Progenitor cell of endocrine pancreas (in vitro differentiated cells): Measurements from ENCODE around the gene ZNF784. TPM values are rescaled to one million over a fixed set of nuclear protein-coding genes. Genes with fewer than 3 reads are reported as not detected.

Experiments used
- DNase-seq: peaks from one replicate; pipeline ENCODE4 v3.0.0; 2021; ENCODE audit warnings: low spot score; ENCODE audit not compliant: unreplicated experiment
- H3K27ac Mint-ChIP-seq: 2 replicates; pipeline ENCODE4 v1.8.0; 2021; ENCODE audit warnings: mild to moderate bottlenecking, moderate library complexity, mixed read lengths
- H3K27me3 Mint-ChIP-seq: 2 replicates; pipeline ENCODE4 v1.8.0; 2021; ENCODE audit warnings: mixed read lengths
- H3K36me3 Mint-ChIP-seq: 2 replicates; pipeline ENCODE4 v1.8.0; 2022; ENCODE audit warnings: mixed read lengths; ENCODE audit not compliant: insufficient read depth
- H3K4me1 Mint-ChIP-seq: 2 replicates; pipeline ENCODE4 v1.8.0; 2021; ENCODE audit warnings: low read depth, mixed read lengths
- H3K4me3 Mint-ChIP-seq: 2 replicates; pipeline ENCODE4 v1.8.0; 2021; ENCODE audit warnings: low read depth, mild to moderate bottlenecking, moderate library complexity, mixed read lengths
- H3K9me3 Mint-ChIP-seq: 2 replicates; pipeline ENCODE4 v1.8.0; 2021; ENCODE audit warnings: low read depth, mixed read lengths
- total RNA-seq: library from RNA; stranded (reverse); gene quantifications from 2 replicates; pipeline ENCODE4 v1.2.1, GENCODE V29; 2021
- TF ChIP-seq, protein P1 (sequence below): fragments of 200-600 bp; sonication (generic); IDR thresholded peaks from one replicate; pipeline ENCODE4 v1.5.0; 2021; ENCODE audit warnings: antibody characterized with exemption, mild to moderate bottlenecking; ENCODE audit not compliant: unreplicated experiment

The ZNF784 gene
- total RNA-seq, 1 donor from 2014 or later, result 15.3 TPM

DNA sequence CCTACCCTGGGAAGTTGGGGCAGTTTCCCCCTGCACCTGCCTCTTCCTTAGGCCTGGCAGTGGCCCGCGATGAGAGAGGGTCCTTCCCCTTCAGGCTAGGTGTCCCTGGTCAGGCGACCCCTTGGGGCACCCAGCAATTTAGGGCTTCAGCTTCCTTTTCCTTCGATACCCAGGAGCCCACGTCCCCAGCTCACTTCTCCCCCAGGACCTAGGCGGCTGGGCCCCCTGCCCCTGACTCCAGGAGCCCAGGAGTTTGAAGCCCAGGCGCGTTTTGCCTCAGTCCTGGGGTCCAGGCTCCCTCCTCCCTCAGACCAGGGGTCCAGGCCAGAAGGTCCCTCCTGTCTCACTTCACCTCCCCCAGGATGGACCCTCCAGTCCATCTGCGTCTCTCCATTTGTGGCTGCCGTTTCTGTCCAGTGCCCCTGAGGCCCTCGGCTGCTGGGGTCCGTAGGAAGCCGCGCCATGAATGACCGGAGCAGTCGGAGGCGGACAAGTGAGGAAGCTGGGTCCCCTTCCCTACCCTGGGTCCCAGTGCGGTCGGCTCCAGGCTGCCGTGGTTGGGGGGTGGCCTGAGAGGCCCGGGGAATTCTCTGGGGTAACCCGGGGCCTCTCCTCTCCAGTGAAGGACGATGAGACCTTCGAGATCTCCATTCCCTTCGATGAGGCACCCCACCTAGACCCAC, 24.4 kb upstream of the ZNF784 start:
- Mint-ChIP-seq H3K27me3 (no peaks in the 10 kb centered on the region), H3K36me3 (peaks cover 8% of the 10 kb centered on the region), H3K9me3 (no peaks in the 10 kb centered on the region), H3K27ac (peak overlapping the region; percentile 64), H3K4me3 (peak overlapping the region; percentile 80), H3K4me1 (peaks cover 14% of the 10 kb centered on the region)
- TF ChIP-seq, protein P1, sequence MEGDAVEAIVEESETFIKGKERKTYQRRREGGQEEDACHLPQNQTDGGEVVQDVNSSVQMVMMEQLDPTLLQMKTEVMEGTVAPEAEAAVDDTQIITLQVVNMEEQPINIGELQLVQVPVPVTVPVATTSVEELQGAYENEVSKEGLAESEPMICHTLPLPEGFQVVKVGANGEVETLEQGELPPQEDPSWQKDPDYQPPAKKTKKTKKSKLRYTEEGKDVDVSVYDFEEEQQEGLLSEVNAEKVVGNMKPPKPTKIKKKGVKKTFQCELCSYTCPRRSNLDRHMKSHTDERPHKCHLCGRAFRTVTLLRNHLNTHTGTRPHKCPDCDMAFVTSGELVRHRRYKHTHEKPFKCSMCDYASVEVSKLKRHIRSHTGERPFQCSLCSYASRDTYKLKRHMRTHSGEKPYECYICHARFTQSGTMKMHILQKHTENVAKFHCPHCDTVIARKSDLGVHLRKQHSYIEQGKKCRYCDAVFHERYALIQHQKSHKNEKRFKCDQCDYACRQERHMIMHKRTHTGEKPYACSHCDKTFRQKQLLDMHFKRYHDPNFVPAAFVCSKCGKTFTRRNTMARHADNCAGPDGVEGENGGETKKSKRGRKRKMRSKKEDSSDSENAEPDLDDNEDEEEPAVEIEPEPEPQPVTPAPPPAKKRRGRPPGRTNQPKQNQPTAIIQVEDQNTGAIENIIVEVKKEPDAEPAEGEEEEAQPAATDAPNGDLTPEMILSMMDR, result no peak
- DNase-seq, result no peak

DNA sequence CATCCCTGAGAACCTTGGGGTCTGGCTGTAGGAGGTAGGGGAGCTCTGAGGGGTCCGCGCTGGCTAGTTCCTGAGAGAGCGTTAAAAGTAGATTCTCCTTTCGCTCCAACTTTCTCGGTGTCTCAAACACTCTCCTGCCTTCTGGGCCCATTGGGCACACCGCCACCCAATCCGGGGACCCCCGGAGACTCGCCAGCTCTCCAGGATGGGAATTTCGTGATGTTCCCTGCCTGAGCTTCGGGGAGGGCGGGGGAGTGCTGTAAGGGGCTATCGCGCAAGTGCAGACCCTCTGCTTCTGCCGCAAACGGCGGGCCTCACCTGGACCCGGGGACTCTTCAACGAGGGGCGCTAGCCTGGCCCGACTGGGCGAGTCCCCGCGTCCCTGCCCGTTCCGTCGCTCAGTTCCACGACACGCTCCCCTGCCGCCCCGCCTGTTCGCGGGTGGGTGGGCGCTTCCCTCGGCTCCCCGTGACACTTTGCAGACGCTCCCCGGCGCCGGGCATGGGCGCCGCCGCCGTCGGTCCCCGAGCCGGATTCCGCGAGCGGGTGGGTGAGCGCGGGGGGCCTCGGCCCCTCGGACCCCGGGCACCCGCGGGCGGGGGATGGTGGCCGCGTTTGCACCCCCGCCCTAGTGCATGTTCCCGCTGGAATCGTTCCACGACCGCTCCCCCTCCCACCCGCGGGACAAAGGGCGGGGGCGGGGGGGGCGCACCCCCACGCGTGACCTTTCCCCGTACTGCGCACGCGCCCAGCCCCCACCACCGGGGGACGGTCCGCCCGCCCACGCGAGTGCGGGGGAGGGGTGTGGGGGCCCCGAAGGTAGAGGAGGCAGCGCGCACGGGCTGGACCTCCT, 23.6 kb upstream of the ZNF784 start, which contains the start of gene CCDC106:
Gene CCDC106, plus strand, starts transcription at position 481 of the 853 bp plus-strand sequence. CDS start 835 bp downstream, outside the sequence.
- Mint-ChIP-seq H3K9me3 (no peaks in the 10 kb centered on the region), H3K27ac (peak within 1 kb of the TSS; percentile 94), H3K4me1 (peaks cover 20% of the 10 kb centered on the region), H3K27me3 (no peaks in the 10 kb centered on the region), H3K36me3 (peaks cover 8% of the 10 kb centered on the region), H3K4me3 (peak within 1 kb of the TSS; percentile 80)
- DNase-seq, result peak; percentile 50
- TF ChIP-seq, protein P1, result no peak

DNA sequence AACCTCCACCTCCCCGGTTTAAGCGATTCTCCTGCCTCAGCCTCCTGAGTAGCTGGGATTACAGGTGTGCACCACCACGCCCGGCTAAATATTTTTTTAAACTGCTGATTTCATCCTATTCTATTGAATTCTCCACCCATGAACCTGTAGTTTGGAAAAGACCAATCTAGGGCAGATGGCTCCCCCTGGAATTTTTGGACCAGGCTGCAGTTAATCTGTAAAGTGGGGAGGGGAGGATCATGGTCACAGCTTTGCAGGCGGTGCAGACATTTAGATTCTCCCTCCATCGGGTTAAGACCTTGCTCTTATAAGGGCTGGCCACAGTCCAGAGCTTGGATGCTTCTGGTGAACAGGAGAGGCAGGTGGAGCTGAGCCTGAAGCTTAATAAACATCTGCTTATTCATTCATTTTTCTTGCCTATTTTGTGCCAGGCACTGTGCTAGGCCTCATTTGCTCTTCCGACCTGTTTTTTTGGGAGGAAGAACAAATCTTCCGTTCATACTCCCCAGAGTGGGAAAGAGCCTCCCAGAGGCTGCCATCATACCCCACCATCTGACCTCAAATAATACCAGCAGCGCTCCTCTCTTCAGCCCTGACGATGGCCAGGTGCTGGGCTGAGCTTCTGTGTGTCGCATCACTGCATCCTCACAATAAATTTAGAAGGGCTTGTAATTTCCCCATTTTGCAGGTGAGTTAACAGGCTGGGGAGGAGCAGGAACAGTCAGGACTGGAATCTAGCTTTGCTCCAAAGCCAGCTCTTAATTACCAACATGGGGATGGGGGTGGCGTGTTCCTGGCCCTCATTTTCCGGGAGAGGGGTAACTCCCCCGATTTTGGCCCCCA, 22.7 kb upstream of the ZNF784 start:
- peaks cover 7% of the 10 kb centered on the region for H3K36me3 Mint-ChIP-seq
- no peak for DNase-seq
- no peaks in the 10 kb centered on the region for H3K9me3 Mint-ChIP-seq
- peaks cover 22% of the 10 kb centered on the region for H3K4me1 Mint-ChIP-seq
- H3K27me3 Mint-ChIP-seq, result no peaks in the 10 kb centered on the region
- TF ChIP-seq, protein P1, result no peak
- H3K27ac Mint-ChIP-seq, result peak overlapping the region; percentile 79
- peak overlapping the region; percentile 78 for H3K4me3 Mint-ChIP-seq

DNA sequence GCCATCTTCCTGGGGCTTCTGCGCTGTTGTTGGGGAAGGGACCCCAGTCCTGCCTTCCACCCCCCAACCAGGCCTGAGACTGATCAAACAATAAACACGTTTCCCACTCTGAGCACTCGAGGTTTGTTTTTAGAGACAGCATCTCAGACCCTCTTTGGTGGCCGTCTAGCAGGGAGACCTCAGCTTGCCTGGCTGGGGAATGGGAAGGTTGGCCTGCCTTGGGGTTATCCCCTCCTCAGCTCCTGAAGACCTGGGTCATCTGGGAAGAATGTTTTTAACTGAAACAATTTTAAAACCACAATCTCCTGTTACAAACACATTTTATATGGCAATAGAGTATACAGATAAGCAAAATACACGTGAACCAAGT, 21.1 kb upstream of the ZNF784 start:
- TF ChIP-seq, protein P1, result no peak
- Mint-ChIP-seq H3K9me3 (no peaks in the 10 kb centered on the region), H3K4me1 (peaks cover 30% of the 10 kb centered on the region), H3K27me3 (no peaks in the 10 kb centered on the region), H3K27ac (no peak overlapping the region), H3K4me3 (peak overlapping the region; percentile 53), H3K36me3 (peaks cover 4% of the 10 kb centered on the region)
- no peak for DNase-seq
